WERI-Rb-1 (cell line): Measurements from ENCODE around the gene AFF2.

ENCODE experiments used
- DNase-seq: peaks from one replicate; pipeline ENCODE4 v3.0.0-alpha.2; 2020
- H3K27ac ChIP-seq: fragments of 250-450 bp; sonication (Bioruptor Pico); 2 replicates; pipeline ENCODE4 v1.5.1; 2020; ENCODE audit warnings: mild to moderate bottlenecking, moderate library complexity
- H3K27me3 ChIP-seq: fragments of 250-450 bp; sonication (Bioruptor Pico); 2 replicates; pipeline ENCODE4 v1.5.1; 2021; ENCODE audit warnings: mild to moderate bottlenecking, low read depth, moderate library complexity; ENCODE audit not compliant: insufficient read depth, severe bottlenecking
- H3K36me3 ChIP-seq: fragments of 250-450 bp; sonication (Bioruptor Pico); 2 replicates; pipeline ENCODE4 v1.5.1; 2020; ENCODE audit warnings: mild to moderate bottlenecking, moderate library complexity
- H3K4me3 ChIP-seq: 2 replicates; pipeline ENCODE4 v1.5.1; 2011; ENCODE audit warnings: low read depth, mild to moderate bottlenecking, control low read depth, low read length
- H3K9me3 ChIP-seq: fragments of 250-450 bp; sonication (Bioruptor Pico); 2 replicates; pipeline ENCODE4 v1.5.1; 2021; ENCODE audit warnings: mild to moderate bottlenecking, moderate library complexity; ENCODE audit not compliant: severe bottlenecking
- CTCF ChIP-seq: IDR thresholded peaks from 2 replicates; pipeline ENCODE4 v1.5.1; 2011; ENCODE audit warnings: low read depth, mild to moderate bottlenecking, control low read depth, inconsistent platforms, low read length

The AFF2 gene

GRCh38 chrX:148649145-148649795 lies 148.9 kb downstream of the AFF2 start:
- no peaks in the 10 kb centered on the region for H3K9me3 ChIP-seq
- DNase-seq, result no peak
- H3K36me3 ChIP-seq, result no peaks in the 10 kb centered on the region
- no peak overlapping the region for H3K4me3 ChIP-seq
- no peak for TF ChIP-seq CTCF
- H3K27ac ChIP-seq, result no peak overlapping the region
- no peaks in the 10 kb centered on the region for H3K27me3 ChIP-seq

- no peak overlapping the region for H3K4me3 ChIP-seq
- H3K27ac ChIP-seq, result no peak overlapping the region
- H3K36me3 ChIP-seq, result no peaks in the 10 kb centered on the region
- no peak for DNase-seq
- no peaks in the 10 kb centered on the region for H3K27me3 ChIP-seq
- no peaks in the 10 kb centered on the region for H3K9me3 ChIP-seq
- TF ChIP-seq CTCF, result no peak
These were observed 157.8 kb downstream of the AFF2 start for GRCh38 chrX:148658115-148658730.

- TF ChIP-seq CTCF, result no peak
- Histone ChIP-seq H3K27ac (no peak overlapping the region), H3K9me3 (no peaks in the 10 kb centered on the region), H3K27me3 (no peaks in the 10 kb centered on the region), H3K4me3 (no peak overlapping the region), H3K36me3 (no peaks in the 10 kb centered on the region)
- DNase-seq, result no peak
These were observed 159.1 kb downstream of the AFF2 start for GRCh38 chrX:148659481-148659880.

- H3K27me3 ChIP-seq, result no peaks in the 10 kb centered on the region
- no peak overlapping the region for H3K27ac ChIP-seq
- no peak overlapping the region for H3K4me3 ChIP-seq
- H3K36me3 ChIP-seq, result no peaks in the 10 kb centered on the region
- no peak for TF ChIP-seq CTCF
- DNase-seq, result no peak
- H3K9me3 ChIP-seq, result no peaks in the 10 kb centered on the region
These were observed 160.6 kb downstream of the AFF2 start for GRCh38 chrX:148661035-148661434.

GRCh38 chrX:148662014-148662413 lies 161.6 kb downstream of the AFF2 start:
- no peak overlapping the region for H3K4me3 ChIP-seq
- H3K27ac ChIP-seq, result no peak overlapping the region
- no peaks in the 10 kb centered on the region for H3K36me3 ChIP-seq
- no peaks in the 10 kb centered on the region for H3K27me3 ChIP-seq
- TF ChIP-seq CTCF, result no peak
- no peak for DNase-seq
- no peaks in the 10 kb centered on the region for H3K9me3 ChIP-seq

- no peak overlapping the region for H3K27ac ChIP-seq
- peaks cover 4% of the 10 kb centered on the region for H3K9me3 ChIP-seq
- H3K27me3 ChIP-seq, result no peaks in the 10 kb centered on the region
- DNase-seq, result no peak
- no peak overlapping the region for H3K4me3 ChIP-seq
- TF ChIP-seq CTCF, result no peak
- H3K36me3 ChIP-seq, result no peaks in the 10 kb centered on the region
These were observed 163.8 kb downstream of the AFF2 start for GRCh38 chrX:148664171-148664570.
